NCI-H128 (cell line): ENCODE data around the gene STAG1.
"Not testable (repeated sequence)": the region's sequence is repeated elsewhere in the genome, so short reads cannot be mapped to it uniquely, and the experiment has no call there.

Experiments
- DNase-seq: peaks from one replicate; lab custom pipeline; 2025; ENCODE audit not compliant: unreplicated experiment; lab: John Stamatoyannopoulos, UW

STAG1 gene

GRCh38 chr3:136428167-136428566, 324.0 kb downstream of the STAG1 start:
- no peak for DNase-seq

DNA sequence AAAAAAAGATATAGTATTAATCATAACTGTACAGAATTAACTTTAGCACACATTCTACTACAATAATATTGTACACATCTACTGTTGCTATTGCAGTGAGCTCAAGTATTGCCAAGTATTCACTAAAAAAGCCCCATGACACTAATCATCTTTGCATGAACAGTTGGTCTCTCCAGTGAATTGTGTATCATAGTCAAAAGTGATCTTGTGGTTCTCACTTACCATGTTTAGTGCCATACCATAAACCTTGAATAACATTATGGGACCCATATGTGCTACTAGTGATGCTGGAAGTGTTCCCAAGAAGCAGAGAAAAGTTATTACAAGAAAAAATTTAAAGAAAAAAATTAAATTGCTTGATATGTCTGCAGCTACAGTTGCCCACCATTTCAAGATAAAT, 324.9 kb downstream of the STAG1 start:
- DNase-seq, result no peak

DNA sequence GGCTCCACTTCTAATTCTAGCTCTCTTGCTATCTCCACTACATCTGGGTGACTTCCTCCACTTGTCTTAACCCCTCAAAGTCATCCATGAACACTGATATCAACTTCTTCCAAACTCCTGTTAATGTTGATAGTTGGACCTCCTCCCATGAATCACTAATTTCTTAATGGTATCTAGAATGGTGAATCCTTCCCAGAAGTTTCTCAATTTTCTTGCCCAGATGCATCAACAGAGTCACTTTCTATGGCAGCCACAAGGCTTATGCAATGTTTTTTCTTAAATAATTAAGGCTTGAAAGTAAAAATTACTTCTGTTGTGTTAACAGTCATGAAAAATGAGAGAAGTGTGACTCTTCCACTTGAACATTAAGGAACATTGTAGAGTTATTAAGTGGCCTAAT, 337.7 kb downstream of the STAG1 start:
- DNase-seq, result no peak

DNA sequence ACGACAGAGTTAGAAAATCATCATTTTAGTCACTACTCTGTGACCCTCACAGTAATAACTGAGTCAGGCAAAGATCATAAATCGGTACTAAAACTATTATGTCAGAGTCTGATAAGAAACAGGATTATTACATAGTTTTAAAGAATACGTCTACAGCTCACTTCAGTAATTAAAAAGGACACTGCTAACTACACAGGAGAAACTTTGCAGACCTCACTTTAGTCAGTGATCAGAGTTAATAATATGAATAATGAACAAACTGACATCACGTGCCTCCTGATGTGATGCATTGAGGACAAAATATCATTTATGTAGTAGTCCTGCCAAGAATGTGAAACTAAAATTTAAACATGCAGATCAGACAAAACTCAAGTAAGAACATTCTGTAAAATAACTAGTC, 339.9 kb downstream of the STAG1 start:
- no peak for DNase-seq

GRCh38 chr3:136409549-136409948, 342.6 kb downstream of the STAG1 start:
- no peak for DNase-seq

- no peak for DNase-seq
Observed at GRCh38 chr3:136404056-136404455, 348.1 kb downstream of the STAG1 start.

GRCh38 chr3:136396916-136397315, 355.3 kb downstream of the STAG1 start:
- no peak for DNase-seq

GRCh38 chr3:136390574-136390973, 361.6 kb downstream of the STAG1 start:
- no peak for DNase-seq

DNA sequence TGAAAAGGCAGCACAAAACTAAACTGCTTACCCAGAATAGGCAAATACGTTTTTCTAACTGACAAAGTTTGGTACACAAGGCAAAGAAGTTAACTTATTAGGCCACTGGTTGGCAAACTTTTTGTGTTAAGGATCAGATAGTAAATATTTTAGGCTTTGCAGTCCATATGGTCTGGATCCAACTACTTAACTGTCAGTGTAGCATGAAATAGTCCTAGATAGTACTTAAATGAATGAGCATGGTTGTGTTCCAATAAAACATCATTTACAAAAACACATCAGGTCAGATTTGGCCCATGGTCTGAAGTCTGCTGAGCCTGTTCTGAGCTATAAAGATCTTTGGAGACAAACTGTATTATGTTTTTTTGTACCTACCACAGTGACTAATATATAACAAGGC, 365.1 kb downstream of the STAG1 start:
- DNase-seq, result no peak

DNA sequence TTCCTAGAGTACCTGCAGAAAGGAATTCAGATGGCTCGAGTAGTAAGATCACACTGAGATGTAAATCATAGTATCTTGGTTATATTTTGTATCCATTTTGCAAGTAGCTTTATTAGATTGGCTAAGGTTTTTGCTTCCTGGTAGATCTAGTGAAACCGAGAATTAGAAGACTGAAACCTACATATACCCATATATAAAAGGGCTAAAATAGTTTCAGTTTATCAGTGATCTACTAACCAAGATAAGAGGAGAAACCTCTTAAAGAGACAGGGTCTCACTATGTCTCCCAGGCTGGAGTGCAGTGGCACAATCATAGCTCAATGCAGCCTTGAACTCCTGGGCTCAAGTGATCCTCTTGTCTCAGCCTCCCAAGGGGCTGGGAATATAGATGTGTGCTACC, 366.7 kb downstream of the STAG1 start:
- DNase-seq, result no peak

DNA sequence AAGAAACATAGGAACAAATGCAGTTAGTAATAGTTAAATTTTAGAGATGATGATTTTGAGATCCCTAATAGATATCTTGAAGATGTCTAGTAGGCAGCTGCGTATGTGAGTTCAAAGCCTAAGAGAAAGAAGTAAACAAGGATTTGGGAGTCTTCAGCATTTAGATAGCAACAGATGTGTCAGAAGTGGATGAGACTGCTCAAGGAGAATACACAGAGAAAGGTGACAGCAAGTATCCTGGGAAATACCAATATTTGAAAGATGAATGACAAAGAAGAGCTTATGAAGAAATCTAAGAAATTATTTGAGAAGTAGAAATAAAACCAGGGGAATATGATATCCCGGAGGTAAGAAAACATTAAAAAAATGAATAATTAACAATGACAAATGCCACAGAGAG, 371.1 kb downstream of the STAG1 start:
- DNase-seq, result no peak

DNA sequence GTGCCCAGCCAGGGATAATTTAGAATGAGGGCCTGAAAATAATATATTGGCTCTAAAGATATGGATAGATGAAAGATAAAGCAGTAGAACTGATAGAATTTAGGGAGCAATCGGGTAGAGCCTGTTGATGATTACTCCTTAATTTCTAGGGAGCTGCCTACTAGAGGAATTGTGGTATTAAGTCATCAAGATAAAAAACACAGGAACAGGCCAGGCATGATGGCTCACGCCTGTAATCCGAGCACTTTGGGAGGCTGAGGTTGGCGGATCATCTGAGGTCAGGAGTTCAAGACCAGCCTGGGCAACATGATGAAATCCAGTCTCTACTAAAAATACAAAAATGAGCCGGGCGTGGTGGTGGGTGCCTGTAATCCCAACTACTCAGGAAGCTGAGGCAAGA, 371.6 kb downstream of the STAG1 start:
- no peak for DNase-seq

- DNase-seq, result no peak
Observed at GRCh38 chr3:136378011-136378410, 374.2 kb downstream of the STAG1 start.

GRCh38 chr3:136377508-136377907, 374.7 kb downstream of the STAG1 start:
- DNase-seq, result no peak

DNA sequence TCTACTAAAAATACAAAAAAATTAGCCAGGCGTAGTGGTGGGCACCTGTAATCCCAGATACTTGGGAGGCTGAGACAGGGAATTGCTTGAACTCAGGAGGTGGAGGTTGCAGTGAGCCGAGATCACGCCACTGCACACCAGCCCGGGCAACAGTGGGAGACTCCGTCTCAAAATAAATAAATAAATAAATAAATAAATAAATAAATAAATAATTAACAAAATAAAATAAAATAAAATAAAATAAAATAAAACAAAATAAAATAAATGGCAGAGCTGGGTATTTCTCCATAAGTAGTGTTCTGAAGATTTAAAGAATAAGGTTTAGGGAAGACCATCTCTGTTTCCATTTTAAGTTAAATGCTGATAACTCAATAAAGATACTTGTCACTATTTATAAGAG, 376.4 kb downstream of the STAG1 start:
- DNase-seq, result not testable (repeated sequence)

GRCh38 chr3:136366289-136366688, 385.9 kb downstream of the STAG1 start:
- no peak for DNase-seq

- no peak for DNase-seq
Observed at GRCh38 chr3:136353461-136353860, 398.7 kb downstream of the STAG1 start.

DNA sequence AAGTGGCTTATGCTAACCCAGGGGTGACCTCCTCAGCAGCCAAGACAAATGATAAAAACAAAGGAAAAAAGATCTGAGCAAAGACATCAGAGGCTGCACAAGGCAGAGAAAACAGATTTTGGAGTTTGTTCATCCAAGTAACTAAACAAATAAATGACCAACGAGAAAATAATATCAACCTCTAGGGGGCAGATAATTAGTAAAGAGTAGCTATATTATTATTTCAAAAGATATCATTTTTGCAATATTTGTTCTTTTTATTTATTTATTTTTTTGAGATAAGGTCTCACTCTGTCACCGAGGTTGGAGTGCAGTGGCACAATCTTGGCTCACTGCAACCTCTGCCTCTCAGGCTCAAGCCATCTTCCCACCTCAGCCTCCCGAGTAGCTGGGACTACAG, 400.3 kb downstream of the STAG1 start:
- no peak for DNase-seq

DNA sequence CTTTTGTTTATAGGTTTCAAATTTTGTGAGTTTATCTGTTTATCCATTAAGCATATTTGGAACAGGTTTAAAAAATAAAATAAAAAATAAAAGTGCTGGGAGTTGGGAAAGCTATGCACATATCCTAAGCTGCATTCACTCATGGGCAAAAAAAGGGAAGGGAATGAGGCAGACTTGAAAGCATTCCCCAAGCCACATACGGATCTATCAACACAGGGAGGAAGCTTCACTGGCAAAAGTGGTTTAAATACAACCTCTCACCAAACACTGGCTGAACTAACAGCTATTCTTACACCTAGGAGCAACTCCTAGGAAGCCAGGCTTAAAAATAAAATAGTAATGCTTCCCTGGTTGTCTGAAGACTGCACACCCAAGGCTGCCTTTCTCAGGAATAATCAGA, 400.8 kb downstream of the STAG1 start:
- DNase-seq, result no peak

DNA sequence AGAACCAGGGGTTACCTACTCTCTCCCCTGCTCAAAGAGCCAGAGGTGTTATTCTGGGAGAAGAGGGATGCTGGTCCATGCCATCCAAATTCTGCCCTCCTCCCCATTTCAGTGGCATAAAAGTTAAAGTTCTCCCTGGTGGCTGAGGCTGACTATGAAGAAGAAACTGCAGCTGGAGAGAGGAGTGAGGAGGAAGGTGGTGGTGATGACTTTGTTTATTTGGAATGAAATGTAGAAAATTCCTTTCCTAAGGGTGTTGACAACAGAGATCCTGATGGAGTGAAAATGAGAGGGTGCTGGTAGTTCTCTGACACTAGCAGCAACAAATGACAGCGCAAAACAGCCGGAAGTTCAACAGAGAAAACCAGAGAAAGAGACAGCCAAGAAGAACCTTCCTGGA, 401.6 kb downstream of the STAG1 start:
- no peak for DNase-seq

GRCh38 chr3:136350132-136350531, 402.0 kb downstream of the STAG1 start:
- DNase-seq, result no peak

- DNase-seq, result no peak
Observed at GRCh38 chr3:136346486-136346885, 405.7 kb downstream of the STAG1 start.

GRCh38 chr3:136343873-136344555, 408.2 kb downstream of the STAG1 start:
- no peak for DNase-seq
